ENCODE results near the gene PRDX2. TPM values are rescaled to one million over a fixed set of nuclear protein-coding genes. Genes with fewer than 3 reads are reported as not detected.

The PRDX2 gene
- total RNA-seq, 1 donor from 2014 or later = 215 TPM

- Mint-ChIP-seq H3K4me3 (ENCODE audit: unreplicated experiment) (peak within 1 kb of the TSS; percentile 65), H3K27ac (ENCODE audit: unreplicated experiment) (no peak within 1 kb of the TSS), H3K27me3 (ENCODE audit: unreplicated experiment) (peaks cover 15% of the 10 kb centered on the region), H3K36me3 (ENCODE audit: low read depth, unreplicated experiment) (peaks cover 4% of the 10 kb centered on the region), H3K9me3 (ENCODE audit: unreplicated experiment) (no peaks in the 10 kb centered on the region), H3K4me1 (ENCODE audit: unreplicated experiment) (peaks cover 12% of the 10 kb centered on the region)
- no peak for DNase-seq (ENCODE audit: low spot score)
- no peak for TF ChIP-seq CTCF (IDR thresholded peaks at IDR 0.05; ENCODE audit: unreplicated experiment)
Measured at GRCh38 chr19:12774588-12775555, 26.7 kb downstream of the PRDX2 start, which contains the start of gene HOOK2. Gene HOOK2, minus strand, starts transcription at chr19:12775552. Its CDS starts 103 bp downstream, at chr19:12775449.

- H3K27me3 Mint-ChIP-seq (ENCODE audit: unreplicated experiment) = peaks cover 18% of the 10 kb centered on the region
- DNase-seq (ENCODE audit: low spot score) = no peak
- peaks cover 6% of the 10 kb centered on the region for H3K36me3 Mint-ChIP-seq (ENCODE audit: low read depth, unreplicated experiment)
- H3K9me3 Mint-ChIP-seq (ENCODE audit: unreplicated experiment) = no peaks in the 10 kb centered on the region
- H3K27ac Mint-ChIP-seq (ENCODE audit: unreplicated experiment) = no peak overlapping the region
- H3K4me1 Mint-ChIP-seq (ENCODE audit: unreplicated experiment) = peaks cover 6% of the 10 kb centered on the region
- H3K4me3 Mint-ChIP-seq (ENCODE audit: unreplicated experiment) = peak overlapping the region; percentile 50
- TF ChIP-seq CTCF (IDR thresholded peaks at IDR 0.05; ENCODE audit: unreplicated experiment) = no peak
Measured at GRCh38 chr19:12773571-12773970, 28.0 kb downstream of the PRDX2 start.

GRCh38 chr19:12772323-12772722 lies 29.3 kb downstream of the PRDX2 start:
- Mint-ChIP-seq H3K27ac (ENCODE audit: unreplicated experiment) (no peak overlapping the region), H3K4me1 (ENCODE audit: unreplicated experiment) (peaks cover 3% of the 10 kb centered on the region), H3K4me3 (ENCODE audit: unreplicated experiment) (no peak overlapping the region), H3K36me3 (ENCODE audit: low read depth, unreplicated experiment) (peaks cover 6% of the 10 kb centered on the region), H3K27me3 (ENCODE audit: unreplicated experiment) (peaks cover 17% of the 10 kb centered on the region), H3K9me3 (ENCODE audit: unreplicated experiment) (no peaks in the 10 kb centered on the region)
- no peak for DNase-seq (ENCODE audit: low spot score)
- TF ChIP-seq CTCF (IDR thresholded peaks at IDR 0.05; ENCODE audit: unreplicated experiment) = no peak

GRCh38 chr19:12770922-12771321 lies 30.7 kb downstream of the PRDX2 start:
- Mint-ChIP-seq H3K27me3 (ENCODE audit: unreplicated experiment) (peaks cover 19% of the 10 kb centered on the region), H3K4me3 (ENCODE audit: unreplicated experiment) (no peak overlapping the region), H3K36me3 (ENCODE audit: low read depth, unreplicated experiment) (peaks cover 6% of the 10 kb centered on the region), H3K4me1 (ENCODE audit: unreplicated experiment) (peaks cover 3% of the 10 kb centered on the region), H3K27ac (ENCODE audit: unreplicated experiment) (no peak overlapping the region), H3K9me3 (ENCODE audit: unreplicated experiment) (no peaks in the 10 kb centered on the region)
- no peak for TF ChIP-seq CTCF (IDR thresholded peaks at IDR 0.05; ENCODE audit: unreplicated experiment)
- no peak for DNase-seq (ENCODE audit: low spot score)

GRCh38 chr19:12769689-12770088 lies 31.9 kb downstream of the PRDX2 start:
- Mint-ChIP-seq H3K27me3 (ENCODE audit: unreplicated experiment) (peaks cover 26% of the 10 kb centered on the region), H3K4me3 (ENCODE audit: unreplicated experiment) (peak overlapping the region; percentile 32), H3K27ac (ENCODE audit: unreplicated experiment) (no peak overlapping the region), H3K36me3 (ENCODE audit: low read depth, unreplicated experiment) (peaks cover 12% of the 10 kb centered on the region), H3K4me1 (ENCODE audit: unreplicated experiment) (peaks cover 3% of the 10 kb centered on the region), H3K9me3 (ENCODE audit: unreplicated experiment) (no peaks in the 10 kb centered on the region)
- TF ChIP-seq CTCF (IDR thresholded peaks at IDR 0.05; ENCODE audit: unreplicated experiment) = no peak
- DNase-seq (ENCODE audit: low spot score) = no peak
